Activated CD8-positive, alpha-beta memory T cell treated with anti-CD3 and anti-CD28 coated beads, Interleukin-2, amount 10 ng/mL, durations not matched to agents 7 days and 5 days (primary cell): ENCODE data around the gene CHST13. TPM values are rescaled to one million over a fixed set of nuclear protein-coding genes. Genes with fewer than 3 reads are reported as not detected.

Experiments
- ATAC-seq: fragments of 150-1000 bp; cut with Tn5 transposase; one replicate; pipeline ENCODE4 v1.10.0; 2021; ENCODE audit warnings: moderate library complexity
- CTCF ChIA-PET: fragments of 350-600 bp; sonication (Branson Sonifier 250); formaldehyde crosslinking; loops from one replicate; lab custom pipeline; 2021; ENCODE audit warnings: antibody characterized with exemption; lab: Charles Lee
- DNase-seq: peaks from one replicate; pipeline ENCODE4 v3.0.0-alpha.2; 2020
- H3K27ac Mint-ChIP-seq: one replicate; pipeline ENCODE4 v1.8.0; 2021; ENCODE audit warnings: mild to moderate bottlenecking, mixed read lengths
- H3K27me3 Mint-ChIP-seq: one replicate; pipeline ENCODE4 v1.8.0; 2021; ENCODE audit warnings: mixed read lengths
- H3K36me3 Mint-ChIP-seq: one replicate; pipeline ENCODE4 v1.8.0; 2021; ENCODE audit warnings: mild to moderate bottlenecking, mixed read lengths
- H3K4me1 Mint-ChIP-seq: one replicate; pipeline ENCODE4 v1.8.0; 2021; ENCODE audit warnings: mixed read lengths
- H3K4me3 Mint-ChIP-seq: one replicate; pipeline ENCODE4 v1.8.0; 2021; ENCODE audit warnings: mild to moderate bottlenecking, moderate library complexity, mixed read lengths
- H3K9me3 Mint-ChIP-seq: one replicate; pipeline ENCODE4 v1.8.0; 2022; ENCODE audit warnings: low read depth, mixed read lengths
- total RNA-seq, 2 experiments: library from RNA; stranded (reverse); gene quantifications; one replicate each; pipeline ENCODE4 v1.2.3, GENCODE V29; 2021

CHST13 gene, protein sequence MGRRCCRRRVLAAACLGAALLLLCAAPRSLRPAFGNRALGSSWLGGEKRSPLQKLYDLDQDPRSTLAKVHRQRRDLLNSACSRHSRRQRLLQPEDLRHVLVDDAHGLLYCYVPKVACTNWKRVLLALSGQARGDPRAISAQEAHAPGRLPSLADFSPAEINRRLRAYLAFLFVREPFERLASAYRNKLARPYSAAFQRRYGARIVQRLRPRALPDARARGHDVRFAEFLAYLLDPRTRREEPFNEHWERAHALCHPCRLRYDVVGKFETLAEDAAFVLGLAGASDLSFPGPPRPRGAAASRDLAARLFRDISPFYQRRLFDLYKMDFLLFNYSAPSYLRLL
- not detected for total RNA-seq

DNA sequence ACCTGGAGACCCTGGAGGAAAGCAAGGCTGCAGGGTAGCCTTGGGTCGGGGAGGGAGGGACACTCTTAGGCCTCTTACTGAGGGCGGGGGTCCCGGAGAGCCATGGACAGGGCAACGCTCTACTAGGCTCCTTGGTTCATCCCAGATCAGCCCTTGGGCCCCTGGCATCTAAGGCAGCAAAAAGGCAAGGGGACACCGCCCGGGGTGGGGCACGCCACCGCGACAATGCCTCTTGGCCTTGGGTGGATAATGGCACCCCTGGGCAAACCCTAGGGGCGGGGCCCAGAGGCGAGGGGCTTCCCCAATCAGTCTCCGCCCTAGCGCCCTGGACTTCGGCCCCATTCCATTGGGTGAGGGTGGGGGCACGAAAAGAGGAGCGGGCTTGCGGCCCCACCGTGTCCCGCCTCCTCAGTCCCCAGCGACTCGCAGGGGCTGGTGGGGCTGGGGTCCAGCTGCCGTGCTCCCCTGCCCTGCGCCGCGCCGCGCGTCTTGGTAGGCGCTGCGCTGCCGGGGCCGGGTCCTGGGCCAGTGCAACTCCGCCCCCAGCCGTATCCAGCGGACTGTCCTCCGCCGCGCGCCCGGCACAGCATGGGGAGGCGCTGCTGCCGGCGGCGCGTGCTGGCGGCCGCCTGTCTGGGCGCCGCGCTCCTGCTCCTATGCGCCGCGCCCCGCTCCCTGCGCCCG is at the start of gene CHST13:
Gene CHST13 (plus strand): TSS at position 411 of the 684 bp plus-strand sequence. CDS start 178 bp downstream, at position 589.
- H3K27me3 Mint-ChIP-seq, result peaks cover 27% of the 10 kb centered on the region
- no peak for ATAC-seq
- CTCF ChIA-PET, result interaction anchor here (1.5 kb wide), 1 partner anchor 15 kb away, joined by 3 read pairs; no protein-coding TSS in a partner anchor
- no peak within 1 kb of the TSS for H3K27ac Mint-ChIP-seq
- H3K9me3 Mint-ChIP-seq, result no peaks in the 10 kb centered on the region
- no peaks in the 10 kb centered on the region for H3K36me3 Mint-ChIP-seq
- no peak within 1 kb of the TSS for H3K4me3 Mint-ChIP-seq
- DNase-seq, result no peak
- H3K4me1 Mint-ChIP-seq, result peaks cover 9% of the 10 kb centered on the region

GRCh38 chr3:126474498-126475412 is 49.2 kb upstream of the CHST13 start:
- CTCF ChIA-PET, result no interaction called here
- ATAC-seq, result peak; percentile 1
- peaks cover 42% of the 10 kb centered on the region for H3K4me1 Mint-ChIP-seq

GRCh38 chr3:126475413-126476114 is 48.4 kb upstream of the CHST13 start, which contains the start of gene ZXDC:
Gene ZXDC, minus strand, starts transcription at chr3:126475891. Its CDS starts 26 bp downstream, at chr3:126475865.
- Mint-ChIP-seq H3K4me3 (peak within 1 kb of the TSS; percentile 82), H3K27me3 (no peaks in the 10 kb centered on the region), H3K36me3 (peaks cover 17% of the 10 kb centered on the region), H3K27ac (peak within 1 kb of the TSS; percentile 80), H3K9me3 (no peaks in the 10 kb centered on the region), H3K4me1 (peaks cover 39% of the 10 kb centered on the region)
- DNase-seq (peak; percentile 94), ATAC-seq (peak; percentile 91)
- CTCF ChIA-PET, result interaction anchor here (0.7 to 1.5 kb wide), 3 partner anchors 18 to 47 kb away, joined by 3 to 4 read pairs (median 3); no protein-coding TSS in a partner anchor

More at GRCh38 chr3:126474498-126475412, 49.2 kb upstream of the CHST13 start:
- H3K9me3 Mint-ChIP-seq, result no peaks in the 10 kb centered on the region
- H3K36me3 Mint-ChIP-seq, result peaks cover 22% of the 10 kb centered on the region
- peak overlapping the region; percentile 80 for H3K27ac Mint-ChIP-seq
- peak; percentile 55 for DNase-seq
- peak overlapping the region; percentile 82 for H3K4me3 Mint-ChIP-seq
- H3K27me3 Mint-ChIP-seq, result no peaks in the 10 kb centered on the region

- peak; percentile 62 for DNase-seq
Measured at GRCh38 chr3:126476166-126477060, 47.5 kb upstream of the CHST13 start.

GRCh38 chr3:126477061-126477380 is 46.9 kb upstream of the CHST13 start:
- Mint-ChIP-seq H3K36me3 (peaks cover 10% of the 10 kb centered on the region), H3K4me1 (peaks cover 32% of the 10 kb centered on the region), H3K27ac (no peak overlapping the region), H3K9me3 (no peaks in the 10 kb centered on the region), H3K27me3 (no peaks in the 10 kb centered on the region), H3K4me3 (peak overlapping the region; percentile 59)
- DNase-seq, result no peak
- CTCF ChIA-PET, result interaction anchor here (1.5 kb wide), 1 partner anchor 45 kb away, joined by 4 read pairs; no protein-coding TSS in a partner anchor
- ATAC-seq, result no peak

More at GRCh38 chr3:126476166-126477060, 47.5 kb upstream of the CHST13 start:
- Mint-ChIP-seq H3K27ac (peak overlapping the region; percentile 71), H3K36me3 (peaks cover 10% of the 10 kb centered on the region), H3K9me3 (no peaks in the 10 kb centered on the region), H3K27me3 (no peaks in the 10 kb centered on the region), H3K4me3 (peak overlapping the region; percentile 73), H3K4me1 (peaks cover 32% of the 10 kb centered on the region)
- peak; percentile 31 for ATAC-seq
- CTCF ChIA-PET, result interaction anchor here (0.7 to 1.5 kb wide), 3 partner anchors 17 to 46 kb away, joined by 3 to 4 read pairs (median 3); no protein-coding TSS in a partner anchor

- Mint-ChIP-seq H3K27ac (no peak overlapping the region), H3K36me3 (peaks cover under 1% of the 10 kb centered on the region)
Measured at GRCh38 chr3:126478581-126479310, 45.2 kb upstream of the CHST13 start.

DNA sequence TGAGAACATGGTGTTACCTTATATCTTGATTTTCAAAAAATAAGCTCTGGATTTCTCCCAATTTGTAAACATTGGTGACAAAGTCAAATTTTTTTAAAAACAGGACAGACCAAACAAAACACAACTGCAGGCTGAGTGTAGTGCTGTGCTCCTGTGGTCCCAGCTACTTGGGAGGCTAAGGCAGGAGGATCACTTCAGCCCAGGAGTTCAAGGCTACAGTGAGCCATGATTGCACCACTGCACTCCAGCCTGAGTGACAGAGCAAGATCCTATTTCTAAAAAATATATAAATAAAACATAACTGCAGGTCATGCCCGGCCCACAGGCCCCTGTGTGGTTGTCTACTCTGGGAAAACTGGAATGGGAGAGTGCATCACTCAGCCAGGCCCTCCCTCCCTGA is 44.3 kb upstream of the CHST13 start:
- no peaks in the 10 kb centered on the region for H3K36me3 Mint-ChIP-seq
- no peaks in the 10 kb centered on the region for H3K9me3 Mint-ChIP-seq
- no peak for ATAC-seq
- H3K27me3 Mint-ChIP-seq, result no peaks in the 10 kb centered on the region
- H3K27ac Mint-ChIP-seq, result no peak overlapping the region
- no peak overlapping the region for H3K4me3 Mint-ChIP-seq
- CTCF ChIA-PET, result no interaction called here
- peaks cover 5% of the 10 kb centered on the region for H3K4me1 Mint-ChIP-seq
- DNase-seq, result no peak

More at GRCh38 chr3:126478581-126479310, 45.2 kb upstream of the CHST13 start:
- no peak overlapping the region for H3K4me3 Mint-ChIP-seq
- DNase-seq, result no peak
- H3K4me1 Mint-ChIP-seq, result peaks cover 14% of the 10 kb centered on the region
- CTCF ChIA-PET, result no interaction called here
- H3K9me3 Mint-ChIP-seq, result no peaks in the 10 kb centered on the region
- no peak for ATAC-seq
- no peaks in the 10 kb centered on the region for H3K27me3 Mint-ChIP-seq

- Mint-ChIP-seq H3K9me3 (no peaks in the 10 kb centered on the region), H3K27me3 (no peaks in the 10 kb centered on the region), H3K27ac (no peak overlapping the region), H3K4me1 (peaks cover 5% of the 10 kb centered on the region), H3K4me3 (no peak overlapping the region), H3K36me3 (no peaks in the 10 kb centered on the region)
- DNase-seq (no peak), ATAC-seq (no peak)
- CTCF ChIA-PET, result no interaction called here
Measured at GRCh38 chr3:126480206-126480605, 43.7 kb upstream of the CHST13 start.

DNA sequence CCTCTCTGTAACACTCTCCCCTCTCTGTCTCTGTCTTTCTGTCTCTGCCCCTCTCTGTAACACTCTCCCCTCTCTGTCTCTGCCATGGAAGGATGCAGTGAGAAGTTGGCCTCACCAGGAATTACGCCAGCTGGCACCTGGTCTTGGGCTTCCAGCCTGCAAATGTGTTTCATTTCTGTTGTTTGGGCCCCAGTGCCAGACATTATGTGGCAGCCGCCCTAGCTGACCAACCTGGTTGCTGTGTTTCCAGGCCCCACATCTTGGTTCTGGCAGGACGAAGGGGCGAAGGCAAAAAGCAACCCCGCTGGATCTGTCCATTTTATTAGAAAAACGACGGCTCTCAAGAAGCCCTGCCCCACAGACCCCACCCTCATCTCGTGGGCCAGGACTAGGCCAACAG is 43.1 kb upstream of the CHST13 start:
- Mint-ChIP-seq H3K36me3 (no peaks in the 10 kb centered on the region), H3K27me3 (no peaks in the 10 kb centered on the region), H3K4me1 (peaks cover 5% of the 10 kb centered on the region), H3K9me3 (no peaks in the 10 kb centered on the region), H3K27ac (no peak overlapping the region), H3K4me3 (no peak overlapping the region)
- no peak for DNase-seq
- CTCF ChIA-PET, result no interaction called here
- no peak for ATAC-seq

- no peak overlapping the region for H3K4me3 Mint-ChIP-seq
- peaks cover 10% of the 10 kb centered on the region for H3K4me1 Mint-ChIP-seq
- no peaks in the 10 kb centered on the region for H3K36me3 Mint-ChIP-seq
- H3K27me3 Mint-ChIP-seq, result no peaks in the 10 kb centered on the region
- CTCF ChIA-PET, result no interaction called here
- H3K27ac Mint-ChIP-seq, result no peak overlapping the region
- H3K9me3 Mint-ChIP-seq, result no peaks in the 10 kb centered on the region
- ATAC-seq (no peak), DNase-seq (no peak)
Measured at GRCh38 chr3:126481808-126482502, 42.0 kb upstream of the CHST13 start.
